ACC112 (cell line): Measurements from ENCODE around the gene IL13.

Experiments
- H2AFZ ChIP-seq: fragments of 200-600 bp; sonication (generic); one replicate; pipeline ENCODE4 v1.6.0; 2017; ENCODE audit warnings: antibody characterized with exemption, low read length; ENCODE audit not compliant: unreplicated experiment
- H3K27ac ChIP-seq: fragments of 200-600 bp; sonication (generic); 2 replicates; pipeline ENCODE4 v1.5.1; 2014; ENCODE audit warnings: low read depth, mild to moderate bottlenecking, antibody characterized with exemption, low read length, moderate library complexity
- H3K27me3 ChIP-seq: fragments of 200-600 bp; sonication (generic); 2 replicates; pipeline ENCODE4 v1.6.1; 2014; ENCODE audit warnings: mild to moderate bottlenecking, antibody characterized with exemption, low read length, moderate library complexity, mixed read lengths; ENCODE audit not compliant: insufficient read depth
- H3K36me3 ChIP-seq: fragments of 200-600 bp; sonication (generic); 2 replicates; pipeline ENCODE4 v1.6.1; 2016; ENCODE audit warnings: mild to moderate bottlenecking, antibody characterized with exemption, low read length, moderate library complexity, mixed read lengths; ENCODE audit not compliant: insufficient read depth
- H3K4me1 ChIP-seq: fragments of 200-600 bp; sonication (generic); one replicate; pipeline ENCODE4 v1.6.1; 2016; ENCODE audit warnings: low read length, mixed read lengths; ENCODE audit not compliant: insufficient read depth, unreplicated experiment, control insufficient read depth
- H3K4me3 ChIP-seq: fragments of 200-600 bp; sonication (generic); 2 replicates; pipeline ENCODE4 v1.5.1; 2014; ENCODE audit warnings: mild to moderate bottlenecking, low read depth, low read length
- H3K79me2 ChIP-seq: fragments of 200-600 bp; sonication (generic); one replicate; pipeline ENCODE4 v1.6.0; 2016; ENCODE audit warnings: low read length; ENCODE audit not compliant: control insufficient read depth, unreplicated experiment, insufficient read depth

Gene IL13

GRCh38 chr5:132639706-132640130 lies 18.3 kb upstream of the IL13 start:
- H3K79me2 ChIP-seq = no peaks in the 10 kb centered on the region
- no peaks in the 10 kb centered on the region for H3K4me1 ChIP-seq
- H2AFZ ChIP-seq = no peak overlapping the region
- no peaks in the 10 kb centered on the region for H3K27me3 ChIP-seq
- no peak overlapping the region for H3K4me3 ChIP-seq
- H3K36me3 ChIP-seq = peaks cover 17% of the 10 kb centered on the region; the same call in 1 of the 2 replicates
- H3K27ac ChIP-seq = no peak overlapping the region

GRCh38 chr5:132640613-132641012 lies 17.4 kb upstream of the IL13 start:
- no peaks in the 10 kb centered on the region for H3K4me1 ChIP-seq
- no peak overlapping the region for H2AFZ ChIP-seq
- H3K36me3 ChIP-seq = peaks cover 17% of the 10 kb centered on the region; the same call in 1 of the 2 replicates
- H3K79me2 ChIP-seq = no peaks in the 10 kb centered on the region
- no peak overlapping the region for H3K27ac ChIP-seq
- H3K4me3 ChIP-seq = no peak overlapping the region
- no peaks in the 10 kb centered on the region for H3K27me3 ChIP-seq

GRCh38 chr5:132641241-132641723 lies 16.7 kb upstream of the IL13 start:
- no peaks in the 10 kb centered on the region for H3K79me2 ChIP-seq
- H2AFZ ChIP-seq = no peak overlapping the region
- no peaks in the 10 kb centered on the region for H3K4me1 ChIP-seq
- no peak overlapping the region for H3K4me3 ChIP-seq
- H3K27me3 ChIP-seq = no peaks in the 10 kb centered on the region
- H3K36me3 ChIP-seq = peaks cover 13% of the 10 kb centered on the region; the same call in 1 of the 2 replicates
- no peak overlapping the region for H3K27ac ChIP-seq

DNA sequence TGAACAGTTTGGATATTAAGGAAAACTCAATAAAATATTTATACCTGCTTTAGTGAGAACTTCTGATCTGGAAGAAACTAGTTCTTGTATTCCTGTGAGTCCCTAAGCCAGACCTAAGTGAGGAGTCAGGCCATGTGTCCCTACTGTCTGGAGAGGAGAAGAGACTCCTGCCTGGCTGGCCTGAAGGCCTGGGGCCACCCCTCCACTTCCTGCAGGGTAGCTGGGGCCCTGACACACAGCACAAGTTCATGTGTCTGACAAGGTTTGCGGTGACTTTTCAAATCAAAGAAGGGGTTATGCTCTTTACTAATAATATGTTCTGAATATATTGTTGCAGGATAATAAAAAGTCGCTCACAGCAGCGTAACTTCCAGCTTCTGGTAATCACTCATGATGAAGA lies 16.1 kb upstream of the IL13 start:
- Histone ChIP-seq H3K27ac (no peak overlapping the region), H2AFZ (no peak overlapping the region), H3K4me1 (no peaks in the 10 kb centered on the region), H3K27me3 (no peaks in the 10 kb centered on the region), H3K79me2 (no peaks in the 10 kb centered on the region), H3K36me3 (0 out of 2 replicates have a peak, but pooled peaks cover 13% of the 10 kb centered on the region), H3K4me3 (no peak overlapping the region)

DNA sequence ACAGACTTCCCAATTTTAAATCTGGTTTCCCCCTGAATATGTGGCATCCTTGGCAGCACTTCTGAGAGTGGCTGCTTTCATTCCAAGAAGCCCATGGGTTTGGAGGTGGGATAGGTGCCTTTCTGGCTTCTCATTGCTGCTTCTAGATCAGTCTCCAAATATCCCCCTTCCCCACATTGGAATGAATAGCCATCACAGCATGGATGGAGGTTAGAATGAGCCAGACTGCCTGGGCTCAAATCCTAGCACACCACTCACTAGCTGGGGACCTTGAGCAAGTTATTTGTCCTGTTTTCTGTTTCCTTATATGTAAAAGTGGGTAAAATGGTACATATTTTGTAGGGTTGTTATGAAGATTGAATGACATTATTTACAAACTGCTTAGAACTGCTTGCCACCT lies 13.8 kb upstream of the IL13 start:
- Histone ChIP-seq H3K27ac (no peak overlapping the region), H3K79me2 (no peaks in the 10 kb centered on the region), H3K4me1 (no peaks in the 10 kb centered on the region), H3K36me3 (no peaks in the 10 kb centered on the region), H3K4me3 (no peak overlapping the region), H2AFZ (no peak overlapping the region), H3K27me3 (no peaks in the 10 kb centered on the region)

- Histone ChIP-seq H3K36me3 (no peaks in the 10 kb centered on the region), H2AFZ (no peak overlapping the region), H3K4me1 (no peaks in the 10 kb centered on the region), H3K4me3 (no peak overlapping the region), H3K27me3 (no peaks in the 10 kb centered on the region), H3K79me2 (no peaks in the 10 kb centered on the region), H3K27ac (no peak overlapping the region)
Observed at GRCh38 chr5:132646583-132647266, 11.2 kb upstream of the IL13 start.

DNA sequence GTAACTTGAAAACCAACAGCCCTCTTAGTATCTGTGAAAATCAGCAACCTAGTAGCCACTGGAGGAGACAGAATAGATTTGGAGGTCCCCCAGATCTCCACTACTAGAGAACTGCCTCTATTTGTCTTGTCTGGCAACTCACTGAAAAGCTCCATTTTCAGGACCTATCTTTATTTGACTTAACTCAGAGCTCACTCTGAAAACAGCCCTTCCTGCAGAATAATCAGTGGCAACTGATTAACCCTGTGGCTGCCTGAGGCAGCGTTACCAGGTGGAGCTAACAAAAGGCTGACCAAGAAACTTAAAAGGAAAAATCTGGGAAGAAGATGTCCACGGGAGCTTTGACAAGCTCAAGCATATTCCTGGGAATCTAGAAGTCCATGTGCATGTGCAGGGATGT lies 10.5 kb upstream of the IL13 start:
- Histone ChIP-seq H3K27ac (no peak overlapping the region), H2AFZ (no peak overlapping the region), H3K4me1 (no peaks in the 10 kb centered on the region), H3K36me3 (no peaks in the 10 kb centered on the region), H3K79me2 (no peaks in the 10 kb centered on the region), H3K4me3 (no peak overlapping the region), H3K27me3 (no peaks in the 10 kb centered on the region)

- no peak overlapping the region for H2AFZ ChIP-seq
- no peaks in the 10 kb centered on the region for H3K4me1 ChIP-seq
- no peaks in the 10 kb centered on the region for H3K79me2 ChIP-seq
- H3K27me3 ChIP-seq = no peaks in the 10 kb centered on the region
- no peak overlapping the region for H3K27ac ChIP-seq
- H3K36me3 ChIP-seq = no peaks in the 10 kb centered on the region
- H3K4me3 ChIP-seq = no peak overlapping the region
Observed at GRCh38 chr5:132648355-132648754, 9.6 kb upstream of the IL13 start.

GRCh38 chr5:132651838-132652469 lies 6.0 kb upstream of the IL13 start:
- Histone ChIP-seq H3K27ac (no peak overlapping the region), H2AFZ (no peak overlapping the region), H3K4me3 (no peak overlapping the region), H3K36me3 (no peaks in the 10 kb centered on the region), H3K79me2 (no peaks in the 10 kb centered on the region), H3K4me1 (no peaks in the 10 kb centered on the region), H3K27me3 (no peaks in the 10 kb centered on the region; the same call in 1 of the 2 replicates)

- Histone ChIP-seq H3K27me3 (no peaks in the 10 kb centered on the region; the same call in 1 of the 2 replicates), H3K4me1 (no peaks in the 10 kb centered on the region), H3K27ac (no peak overlapping the region), H3K36me3 (no peaks in the 10 kb centered on the region), H3K4me3 (no peak overlapping the region), H3K79me2 (no peaks in the 10 kb centered on the region), H2AFZ (no peak overlapping the region)
Observed at GRCh38 chr5:132653716-132654115, 4.3 kb upstream of the IL13 start.
